Erythroblast (primary cell): ENCODE results near the gene ATP6V0B.

Source experiments
- DNase-seq, 2 experiments: peaks; one replicate each; lab custom pipeline; 2025; lab: John Stamatoyannopoulos, UW
- GATA1 ChIP-seq: IDR thresholded peaks from 2 replicates; pipeline ENCODE4 v1.6.1; 2011; ENCODE audit warnings: low read depth, mild to moderate bottlenecking, control low read depth, low read length, moderate library complexity
- POLR2A ChIP-seq: IDR thresholded peaks from 2 replicates; pipeline ENCODE4 v1.6.1; 2011; ENCODE audit warnings: mild to moderate bottlenecking, low read length

The ATP6V0B gene

DNA sequence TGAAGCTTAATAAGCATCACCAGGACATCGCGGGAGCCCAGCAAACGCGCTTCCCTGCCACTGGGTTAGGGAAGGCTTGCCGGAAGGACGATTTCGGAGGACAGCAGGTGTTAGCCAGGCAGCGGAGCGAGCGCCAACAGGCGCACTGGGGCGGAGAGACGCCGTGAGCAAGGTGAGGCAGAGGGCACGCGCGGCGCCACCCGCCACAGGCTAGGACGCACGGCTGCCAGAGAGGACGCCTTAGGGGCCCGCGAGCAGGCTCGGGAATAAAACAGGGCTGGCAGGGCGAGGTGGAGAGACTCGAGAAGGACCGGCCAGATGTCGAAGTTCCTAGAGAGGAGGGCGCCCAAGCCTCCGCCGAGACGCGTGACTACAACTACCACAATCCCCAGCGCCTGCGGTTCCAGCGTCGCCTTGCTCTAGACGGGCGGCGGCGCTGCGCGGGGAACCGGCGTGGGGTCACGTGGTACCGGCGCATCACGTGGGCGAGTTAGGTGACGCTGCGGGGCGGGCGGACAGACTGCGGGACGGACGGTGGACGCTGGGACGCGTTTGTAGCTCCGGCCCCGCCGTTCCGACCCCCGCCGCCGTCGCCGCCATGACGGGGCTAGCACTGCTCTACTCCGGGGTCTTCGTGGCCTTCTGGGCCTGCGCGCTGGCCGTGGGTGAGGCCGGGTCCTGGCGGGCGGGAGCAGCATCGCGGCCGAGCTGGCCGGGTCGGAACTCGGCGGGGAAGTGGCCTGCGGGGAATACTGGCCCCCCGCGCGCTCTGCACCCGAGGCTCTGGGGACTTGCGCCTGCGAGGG lies at the start of gene ATP6V0B:
ATP6V0B (plus strand) TSS at position 518 of the 806 bp plus-strand sequence; CDS start at position 599, 81 bp downstream.
- peak; percentile 96 to 98 for DNase-seq
- TF ChIP-seq POLR2A = peak; percentile 92
- TF ChIP-seq GATA1 = no peak

DNA sequence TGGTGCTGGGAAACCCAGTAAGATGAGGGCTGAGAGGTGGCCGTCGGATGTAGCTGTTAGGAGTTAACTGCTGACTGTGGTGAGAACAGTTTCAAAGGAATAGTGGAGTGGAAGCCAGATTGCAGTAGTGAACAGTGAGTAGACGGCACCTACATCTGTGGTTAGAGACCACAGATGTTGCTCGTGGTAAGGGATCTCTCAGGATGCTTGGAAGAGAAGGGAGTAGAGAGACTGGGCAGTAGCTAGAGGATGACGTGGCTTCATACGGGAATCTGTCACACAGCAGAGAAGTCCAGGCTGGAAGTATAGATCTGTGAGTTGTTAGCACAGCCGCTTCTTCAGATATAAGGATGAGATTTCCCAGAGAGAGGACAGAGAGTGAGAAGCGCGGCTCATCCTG lies 48.9 kb upstream of the ATP6V0B start:
- DNase-seq = no peak
- no peak for TF ChIP-seq POLR2A
- no peak for TF ChIP-seq GATA1

DNA sequence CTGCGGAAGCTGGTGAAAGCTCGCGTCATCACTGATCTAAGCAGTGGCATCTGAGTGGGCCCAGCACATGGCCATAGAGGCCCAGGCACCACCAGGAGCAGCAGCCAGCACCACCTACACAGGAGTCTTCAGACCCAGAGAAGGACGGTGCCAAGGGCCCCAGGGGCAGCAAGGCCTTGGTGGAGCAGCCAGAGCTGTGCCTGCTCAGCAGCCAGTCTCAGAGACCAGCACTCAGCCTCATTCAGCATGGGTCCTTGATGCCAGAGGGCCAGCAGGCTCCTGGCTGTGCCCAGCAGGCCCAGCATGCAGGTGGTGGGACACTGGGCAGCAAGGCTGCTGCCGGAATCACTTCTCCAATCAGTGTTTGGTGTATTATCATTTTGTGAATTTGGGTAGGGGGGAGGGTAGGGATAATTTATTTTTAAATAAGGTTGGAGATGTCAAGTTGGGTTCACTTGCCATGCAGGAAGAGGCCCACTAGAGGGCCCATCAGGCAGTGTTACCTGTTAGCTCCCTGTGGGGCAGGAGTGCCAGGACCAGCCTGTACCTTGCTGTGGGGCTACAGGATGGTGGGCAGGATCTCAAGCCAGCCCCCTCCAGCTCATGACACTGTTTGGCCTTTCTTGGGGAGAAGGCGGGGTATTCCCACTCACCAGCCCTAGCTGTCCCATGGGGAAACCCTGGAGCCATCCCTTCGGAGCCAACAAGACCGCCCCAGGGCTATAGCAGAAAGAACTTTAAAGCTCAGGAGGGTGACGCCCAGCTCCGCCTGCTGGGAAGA lies 44.4 kb upstream of the ATP6V0B start:
- DNase-seq = peak; percentile 26 to 58
- TF ChIP-seq POLR2A (no peak), GATA1 (no peak)

DNA sequence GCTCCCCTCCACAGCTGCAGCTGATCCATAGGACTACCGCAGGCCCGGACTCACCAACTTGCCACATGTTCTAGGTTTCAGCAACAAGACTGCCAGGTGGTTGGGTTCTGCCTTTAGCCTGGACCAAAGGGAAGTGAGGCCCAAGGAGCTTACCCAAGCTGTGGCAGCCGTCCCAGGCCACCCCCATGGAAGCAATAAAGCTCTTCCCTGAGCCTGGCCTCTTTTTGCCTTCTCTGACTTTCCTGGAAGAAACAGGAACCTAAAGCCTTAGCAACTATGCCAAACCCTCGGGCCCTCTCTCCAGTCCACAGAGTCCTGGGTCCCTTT lies 43.8 kb upstream of the ATP6V0B start:
- DNase-seq = no peak
- no peak for TF ChIP-seq POLR2A
- TF ChIP-seq GATA1 = no peak

DNA sequence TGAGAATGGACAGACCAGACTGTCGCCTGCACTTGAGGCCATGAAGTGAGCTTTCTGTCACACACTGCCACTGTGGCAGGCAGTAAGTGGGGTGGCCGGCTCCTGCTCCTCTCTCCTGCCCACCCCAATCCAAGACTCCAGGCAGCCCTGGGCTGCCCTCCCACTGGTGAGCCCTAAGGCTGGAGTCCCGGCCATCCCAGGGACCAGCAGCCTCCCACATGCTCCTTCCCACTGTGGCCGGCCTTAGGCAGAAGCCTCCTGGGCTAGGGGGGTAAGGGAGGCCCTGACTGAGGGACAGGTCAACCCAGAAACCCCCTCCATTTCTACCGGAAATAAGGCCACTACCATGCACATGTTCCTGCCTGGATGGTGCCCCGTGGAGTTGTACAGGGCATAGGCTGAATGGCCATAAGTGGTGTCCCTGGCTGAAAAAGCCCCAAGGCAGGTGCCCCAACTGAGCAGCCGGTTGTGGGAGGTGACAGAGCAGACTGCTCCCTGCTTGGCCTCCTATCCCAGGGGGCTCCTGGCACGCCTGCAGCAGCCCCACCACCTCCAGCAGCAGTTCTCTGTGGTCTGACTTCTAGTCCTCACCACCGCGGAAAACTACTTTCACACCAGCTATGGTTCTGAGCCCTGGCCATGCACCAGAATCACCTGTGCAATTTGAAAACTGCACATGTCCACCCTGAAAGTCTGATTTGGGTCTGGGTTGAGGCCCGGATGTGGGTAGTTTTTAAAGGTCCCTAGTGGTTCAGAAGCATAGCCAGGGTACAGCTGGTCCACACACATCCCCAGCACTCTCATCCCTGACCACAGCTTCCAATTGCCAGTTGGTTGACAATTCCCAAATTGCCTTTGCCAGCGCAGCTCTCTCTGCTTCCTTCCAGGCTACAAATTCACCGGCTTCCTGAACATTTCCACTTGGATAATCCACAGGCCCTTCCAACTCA lies 42.8 kb upstream of the ATP6V0B start:
- TF ChIP-seq POLR2A (no peak), GATA1 (no peak)
- no peak for DNase-seq

DNA sequence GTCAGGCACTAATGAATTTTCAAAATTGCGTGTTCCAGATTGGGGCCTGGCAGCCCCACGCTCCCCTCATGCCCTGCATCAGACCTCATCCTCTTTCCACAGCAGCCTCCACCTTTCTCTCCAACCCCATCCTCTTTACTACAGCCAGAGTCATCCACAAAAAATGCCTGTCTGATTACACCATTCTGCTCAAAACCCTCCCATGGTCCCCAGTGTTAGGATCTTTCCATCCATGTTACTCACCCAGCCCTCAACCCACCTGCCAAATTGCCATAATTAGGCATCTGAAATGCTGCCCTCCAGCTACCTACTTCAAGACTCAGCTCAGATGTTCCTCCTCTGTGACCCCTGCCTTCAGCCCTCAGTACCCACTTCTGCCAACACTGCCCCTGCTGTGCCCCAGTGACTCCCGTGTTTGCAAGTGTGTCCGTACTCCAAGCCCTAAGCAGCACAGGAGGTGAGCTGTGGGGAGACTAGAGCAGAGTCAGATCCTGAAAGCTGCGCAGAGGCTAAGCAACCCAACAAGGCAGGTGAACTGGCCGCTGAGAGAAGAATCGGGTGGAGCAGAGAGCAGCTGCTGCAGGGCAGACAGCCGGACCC lies 41.9 kb upstream of the ATP6V0B start:
- no peak for TF ChIP-seq POLR2A
- TF ChIP-seq GATA1 = no peak

DNA sequence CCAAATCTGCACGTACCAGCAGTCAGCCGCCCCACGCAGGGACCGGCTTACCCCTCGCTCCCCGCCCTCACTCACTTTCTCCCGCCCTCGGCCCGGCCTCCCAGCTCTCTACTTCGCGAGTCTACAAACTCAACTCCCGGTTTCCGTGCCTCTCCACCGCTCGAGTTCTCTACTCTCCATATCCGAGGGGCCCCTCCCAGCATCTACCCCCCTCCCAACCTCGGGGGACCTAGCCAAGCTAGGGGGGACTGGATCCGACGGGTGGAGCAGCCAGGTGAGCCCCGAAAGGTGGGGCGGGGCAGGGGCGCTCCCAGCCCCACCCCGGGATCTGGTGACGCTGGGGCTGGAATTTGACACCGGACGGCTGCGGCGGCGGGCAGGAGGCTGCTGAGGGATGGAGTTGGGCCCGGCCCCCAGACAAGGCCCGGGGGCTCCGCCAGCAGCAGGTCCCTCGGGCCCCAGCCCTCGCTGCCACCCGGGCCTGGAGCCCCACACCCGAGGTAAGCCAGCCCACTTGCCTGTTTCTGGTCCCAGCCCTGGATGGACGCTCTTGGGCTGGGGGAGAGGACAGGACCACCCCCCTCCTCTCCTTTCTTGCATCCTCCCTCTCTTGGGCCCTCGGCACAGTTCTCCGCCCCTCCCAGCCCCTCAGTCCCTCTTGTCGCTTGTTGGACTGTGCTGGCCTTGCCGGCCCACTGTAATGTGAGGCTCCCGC lies 41.2 kb upstream of the ATP6V0B start, which contains the start of gene ARTN:
ARTN (plus strand) TSS at position 416 of the 715 bp plus-strand sequence. CDS start 1,856 bp downstream, outside the sequence.
- TF ChIP-seq POLR2A = no peak
- TF ChIP-seq GATA1 = no peak
- DNase-seq = no peak

More for the DNA sequence above, 41.9 kb upstream of the ATP6V0B start:
- DNase-seq = no peak

DNA sequence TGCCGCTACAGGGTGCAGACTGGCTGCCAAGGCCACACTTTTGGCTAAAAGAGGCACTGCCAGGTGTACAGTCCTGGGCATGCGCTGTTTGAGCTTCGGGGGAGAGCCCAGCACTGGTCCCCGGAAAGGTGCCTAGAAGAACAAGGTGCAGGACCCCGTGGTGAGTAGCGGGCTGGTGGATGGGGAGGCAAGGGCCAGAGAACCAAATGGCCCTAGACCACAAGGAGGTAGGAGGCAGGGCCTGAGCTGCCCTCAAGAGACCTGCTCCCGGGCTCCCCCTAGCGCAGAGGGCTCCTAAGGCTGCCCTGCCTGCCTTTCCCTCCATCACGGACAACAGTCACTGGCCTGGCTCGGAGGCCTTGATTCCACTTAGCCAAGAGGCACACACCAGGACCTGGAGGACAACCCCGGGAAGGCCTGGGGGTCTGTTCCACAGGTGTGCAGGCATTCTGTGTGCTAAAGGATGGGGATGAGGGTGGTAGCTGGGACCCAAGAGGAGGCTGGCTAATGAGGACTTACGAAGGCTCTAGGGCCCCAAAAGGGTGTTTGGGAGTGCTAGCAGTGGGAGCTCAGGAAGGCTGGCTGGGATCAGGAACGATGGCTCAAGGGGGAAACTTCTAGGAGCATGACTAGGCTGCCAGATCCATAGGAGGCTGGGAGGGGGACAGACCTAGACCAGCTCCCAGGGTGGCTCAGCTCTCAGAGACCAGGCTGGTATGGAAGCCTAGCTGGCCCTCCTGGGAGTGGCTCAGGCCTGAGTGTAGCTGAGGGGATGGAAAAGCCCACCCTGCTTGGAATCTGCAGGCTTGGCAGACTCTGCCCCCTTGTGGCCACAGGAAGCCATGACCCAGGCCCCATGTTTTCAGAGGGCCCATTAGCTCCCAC lies 40.4 kb upstream of the ATP6V0B start:
- no peak for TF ChIP-seq GATA1
- TF ChIP-seq POLR2A = no peak
- peak; percentile 68 to 83 for DNase-seq

DNA sequence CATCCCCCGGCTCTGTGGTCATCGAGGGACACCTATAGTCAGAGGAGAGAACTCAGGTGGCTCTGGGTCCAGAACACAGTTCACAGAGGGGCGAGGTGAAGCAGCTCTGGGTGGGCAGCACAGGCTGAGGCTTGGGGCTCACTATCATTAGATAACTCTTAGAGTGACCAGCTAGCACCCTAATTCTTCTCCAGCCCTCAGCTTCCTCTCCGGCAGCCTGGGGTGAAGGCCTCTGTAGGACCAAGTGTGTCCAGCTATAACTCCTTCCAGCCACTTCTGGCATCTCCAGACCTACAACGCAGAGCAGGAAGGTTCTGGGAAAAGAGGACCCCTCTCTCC lies 39.8 kb upstream of the ATP6V0B start:
- no peak for TF ChIP-seq POLR2A
- no peak for TF ChIP-seq GATA1
- no peak for DNase-seq

DNA sequence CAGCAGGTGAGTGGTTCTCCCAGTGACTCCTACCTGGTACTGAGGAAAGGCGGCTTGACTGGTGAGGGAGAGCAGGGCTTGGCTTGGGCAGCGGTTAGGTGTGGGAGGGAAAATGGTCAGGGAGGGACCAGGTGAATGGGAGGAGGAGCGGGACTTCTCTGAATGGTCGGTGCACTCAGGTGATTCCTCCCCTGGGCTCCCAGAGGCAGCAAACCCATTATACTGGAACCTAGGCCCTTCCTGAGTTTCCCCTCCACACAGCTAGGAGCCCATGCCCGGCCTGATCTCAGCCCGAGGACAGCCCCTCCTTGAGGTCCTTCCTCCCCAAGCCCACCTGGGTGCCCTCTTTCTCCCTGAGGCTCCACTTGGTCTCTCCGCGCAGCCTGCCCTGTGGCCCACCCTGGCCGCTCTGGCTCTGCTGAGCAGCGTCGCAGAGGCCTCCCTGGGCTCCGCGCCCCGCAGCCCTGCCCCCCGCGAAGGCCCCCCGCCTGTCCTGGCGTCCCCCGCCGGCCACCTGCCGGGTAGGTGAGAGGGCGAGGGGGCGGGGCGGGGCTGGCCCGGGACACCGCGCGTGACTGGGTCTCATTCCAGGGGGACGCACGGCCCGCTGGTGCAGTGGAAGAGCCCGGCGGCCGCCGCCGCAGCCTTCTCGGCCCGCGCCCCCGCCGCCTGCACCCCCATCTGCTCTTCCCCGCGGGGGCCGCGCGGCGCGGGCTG lies 38.9 kb upstream of the ATP6V0B start:
- TF ChIP-seq GATA1 (no peak), POLR2A (no peak)
- no peak for DNase-seq
